WI38 (cell line): ENCODE results near the gene EIF5B.
"Not testable (repeated sequence)": the region's sequence is repeated elsewhere in the genome, so short reads cannot be mapped to it uniquely, and the experiment has no call there.

Experiments
- H3K4me3 ChIP-seq: 2 replicates; pipeline ENCODE4 v1.5.1; 2011; ENCODE audit warnings: low read depth, mild to moderate bottlenecking, control low read depth, low read length
- TF ChIP-seq, protein P1 (sequence below): IDR thresholded peaks from 2 replicates; pipeline ENCODE4 v1.5.1; 2012; ENCODE audit warnings: low read depth, mild to moderate bottlenecking, control low read depth, low read length

Gene EIF5B

DNA sequence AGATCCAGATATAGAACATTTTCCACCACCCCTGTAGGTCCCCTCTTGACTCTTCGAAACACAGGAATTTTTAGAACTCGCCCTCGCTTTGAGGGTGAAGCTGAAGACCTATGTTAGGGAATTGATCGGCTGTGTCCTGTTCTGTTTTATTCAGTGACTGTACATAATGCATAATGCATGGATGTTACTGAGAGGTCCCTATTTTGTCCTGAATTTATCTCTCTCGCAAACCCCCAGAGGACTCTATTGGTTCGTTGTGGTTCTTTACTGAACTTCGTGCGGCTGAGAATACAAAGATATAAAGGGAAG is 431 bp upstream of the EIF5B start:
- TF ChIP-seq, protein P1, sequence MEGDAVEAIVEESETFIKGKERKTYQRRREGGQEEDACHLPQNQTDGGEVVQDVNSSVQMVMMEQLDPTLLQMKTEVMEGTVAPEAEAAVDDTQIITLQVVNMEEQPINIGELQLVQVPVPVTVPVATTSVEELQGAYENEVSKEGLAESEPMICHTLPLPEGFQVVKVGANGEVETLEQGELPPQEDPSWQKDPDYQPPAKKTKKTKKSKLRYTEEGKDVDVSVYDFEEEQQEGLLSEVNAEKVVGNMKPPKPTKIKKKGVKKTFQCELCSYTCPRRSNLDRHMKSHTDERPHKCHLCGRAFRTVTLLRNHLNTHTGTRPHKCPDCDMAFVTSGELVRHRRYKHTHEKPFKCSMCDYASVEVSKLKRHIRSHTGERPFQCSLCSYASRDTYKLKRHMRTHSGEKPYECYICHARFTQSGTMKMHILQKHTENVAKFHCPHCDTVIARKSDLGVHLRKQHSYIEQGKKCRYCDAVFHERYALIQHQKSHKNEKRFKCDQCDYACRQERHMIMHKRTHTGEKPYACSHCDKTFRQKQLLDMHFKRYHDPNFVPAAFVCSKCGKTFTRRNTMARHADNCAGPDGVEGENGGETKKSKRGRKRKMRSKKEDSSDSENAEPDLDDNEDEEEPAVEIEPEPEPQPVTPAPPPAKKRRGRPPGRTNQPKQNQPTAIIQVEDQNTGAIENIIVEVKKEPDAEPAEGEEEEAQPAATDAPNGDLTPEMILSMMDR = no peak

GRCh38 chr2:99338029-99338585 is 918 bp downstream of the EIF5B start:
- peak overlapping the region; percentile 95 for H3K4me3 ChIP-seq
- TF ChIP-seq, protein P1 = no peak

More for the DNA sequence above, 431 bp upstream of the EIF5B start:
- peak overlapping the region; percentile 95 for H3K4me3 ChIP-seq

DNA sequence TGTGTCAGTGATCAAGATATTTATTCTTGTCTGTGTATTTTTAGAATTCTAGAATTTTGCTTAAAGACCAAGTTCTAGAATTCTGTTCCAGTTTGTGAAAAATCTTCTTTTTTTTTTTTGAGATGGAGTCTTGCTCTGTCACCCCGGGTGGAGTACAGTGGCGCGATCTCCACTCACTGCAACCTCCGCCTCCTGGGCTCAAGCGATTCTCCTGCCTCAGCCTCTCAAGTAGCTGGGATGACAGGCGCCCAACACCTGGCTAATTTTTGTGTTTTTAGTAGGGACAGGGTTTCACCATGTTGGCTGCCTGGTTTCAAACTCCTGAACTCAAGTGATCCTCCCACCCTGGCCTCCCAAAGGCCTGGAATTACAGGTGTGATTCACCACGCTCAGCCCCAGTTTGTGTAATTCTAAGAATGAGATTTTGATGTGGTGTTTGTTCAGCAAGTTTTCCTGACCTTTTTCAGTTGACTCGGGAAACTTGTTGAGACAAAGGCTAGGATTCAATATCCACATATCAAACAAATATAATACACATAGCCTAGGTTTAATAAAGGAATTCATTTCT is 3.6 kb downstream of the EIF5B start:
- H3K4me3 ChIP-seq = no peak overlapping the region
- TF ChIP-seq, protein P1 = no peak

GRCh38 chr2:99342536-99342935 is 5.3 kb downstream of the EIF5B start:
- H3K4me3 ChIP-seq = no peak overlapping the region
- TF ChIP-seq, protein P1 = no peak

- H3K4me3 ChIP-seq = not testable (repeated sequence)
Measured at GRCh38 chr2:99345446-99345845, 8.3 kb downstream of the EIF5B start.

- TF ChIP-seq, protein P1 = no peak
- no peak overlapping the region for H3K4me3 ChIP-seq
Measured at GRCh38 chr2:99346218-99346617, 9.0 kb downstream of the EIF5B start.

DNA sequence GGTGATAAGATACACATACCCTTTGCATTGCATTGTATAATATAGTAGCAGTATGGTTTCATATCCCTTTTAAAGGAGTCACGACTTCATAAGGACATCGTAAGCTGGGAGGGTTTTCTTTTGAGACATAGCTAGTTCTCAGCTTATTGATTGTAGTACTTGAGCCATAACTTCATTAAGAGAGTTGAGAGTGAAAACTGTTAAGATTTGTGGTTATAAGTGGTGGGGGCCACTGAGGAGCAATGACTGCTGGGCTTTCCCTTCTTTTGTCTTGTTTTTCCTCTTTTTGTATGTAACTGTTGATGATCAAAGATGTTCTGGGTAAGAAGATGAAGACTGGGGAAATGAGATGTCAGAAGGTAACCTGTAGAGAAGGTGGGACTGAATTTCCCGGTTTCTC is 11.0 kb downstream of the EIF5B start:
- no peak overlapping the region for H3K4me3 ChIP-seq
- TF ChIP-seq, protein P1 = no peak

- TF ChIP-seq, protein P1 = no peak
- H3K4me3 ChIP-seq = no peak overlapping the region
Measured at GRCh38 chr2:99350194-99350593, 13.0 kb downstream of the EIF5B start.
